GM12801 (cell line): Measurements from ENCODE around the gene ZBTB20.

Source experiments
- TF ChIP-seq, protein P1 (sequence below): IDR thresholded peaks from one replicate; pipeline ENCODE4 v1.5.1; 2011; ENCODE audit warnings: control low read depth; ENCODE audit not compliant: insufficient read length; ENCODE audit errors: extremely low read depth

ZBTB20 gene

DNA sequence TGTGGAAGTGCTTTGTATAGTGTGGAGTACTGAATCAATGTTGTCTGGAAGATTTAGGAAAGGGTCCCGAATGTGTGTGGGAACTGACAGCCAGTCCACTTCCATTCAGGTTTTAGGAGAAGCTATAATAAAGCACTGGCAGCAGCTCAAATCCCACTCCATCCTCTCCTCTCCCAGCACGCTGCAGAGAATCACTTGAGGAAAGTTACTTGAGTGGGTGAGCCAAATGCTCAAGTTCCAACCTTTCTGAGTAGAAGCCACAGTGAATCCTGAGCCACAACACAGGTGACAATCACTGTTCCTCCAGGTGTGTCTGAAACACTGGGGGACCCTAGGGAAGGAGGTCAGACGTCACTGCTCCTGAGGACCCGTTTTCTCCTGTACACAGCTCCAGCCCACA, 746.7 kb downstream of the ZBTB20 start:
- TF ChIP-seq, protein P1, sequence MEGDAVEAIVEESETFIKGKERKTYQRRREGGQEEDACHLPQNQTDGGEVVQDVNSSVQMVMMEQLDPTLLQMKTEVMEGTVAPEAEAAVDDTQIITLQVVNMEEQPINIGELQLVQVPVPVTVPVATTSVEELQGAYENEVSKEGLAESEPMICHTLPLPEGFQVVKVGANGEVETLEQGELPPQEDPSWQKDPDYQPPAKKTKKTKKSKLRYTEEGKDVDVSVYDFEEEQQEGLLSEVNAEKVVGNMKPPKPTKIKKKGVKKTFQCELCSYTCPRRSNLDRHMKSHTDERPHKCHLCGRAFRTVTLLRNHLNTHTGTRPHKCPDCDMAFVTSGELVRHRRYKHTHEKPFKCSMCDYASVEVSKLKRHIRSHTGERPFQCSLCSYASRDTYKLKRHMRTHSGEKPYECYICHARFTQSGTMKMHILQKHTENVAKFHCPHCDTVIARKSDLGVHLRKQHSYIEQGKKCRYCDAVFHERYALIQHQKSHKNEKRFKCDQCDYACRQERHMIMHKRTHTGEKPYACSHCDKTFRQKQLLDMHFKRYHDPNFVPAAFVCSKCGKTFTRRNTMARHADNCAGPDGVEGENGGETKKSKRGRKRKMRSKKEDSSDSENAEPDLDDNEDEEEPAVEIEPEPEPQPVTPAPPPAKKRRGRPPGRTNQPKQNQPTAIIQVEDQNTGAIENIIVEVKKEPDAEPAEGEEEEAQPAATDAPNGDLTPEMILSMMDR = no peak

DNA sequence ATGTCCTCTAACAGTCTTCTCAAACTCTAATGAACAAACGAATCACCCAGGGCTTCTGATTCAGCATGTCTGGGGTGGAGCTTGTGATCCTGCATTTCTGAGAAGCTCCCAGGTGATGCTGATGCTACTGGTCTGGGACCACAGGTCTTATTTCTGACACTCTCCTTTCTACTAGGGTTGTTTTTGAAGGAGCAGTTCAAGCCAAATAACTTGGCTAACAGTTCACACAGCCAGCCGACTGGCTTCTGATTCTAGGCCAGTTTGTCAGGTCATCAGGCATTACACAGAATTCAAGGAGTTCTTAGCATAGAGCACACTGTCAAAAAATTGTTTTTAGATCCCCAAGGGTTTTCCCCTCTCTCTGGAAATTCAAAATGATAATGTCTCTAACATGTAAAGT, 752.5 kb downstream of the ZBTB20 start:
- TF ChIP-seq, protein P1 = no peak

DNA sequence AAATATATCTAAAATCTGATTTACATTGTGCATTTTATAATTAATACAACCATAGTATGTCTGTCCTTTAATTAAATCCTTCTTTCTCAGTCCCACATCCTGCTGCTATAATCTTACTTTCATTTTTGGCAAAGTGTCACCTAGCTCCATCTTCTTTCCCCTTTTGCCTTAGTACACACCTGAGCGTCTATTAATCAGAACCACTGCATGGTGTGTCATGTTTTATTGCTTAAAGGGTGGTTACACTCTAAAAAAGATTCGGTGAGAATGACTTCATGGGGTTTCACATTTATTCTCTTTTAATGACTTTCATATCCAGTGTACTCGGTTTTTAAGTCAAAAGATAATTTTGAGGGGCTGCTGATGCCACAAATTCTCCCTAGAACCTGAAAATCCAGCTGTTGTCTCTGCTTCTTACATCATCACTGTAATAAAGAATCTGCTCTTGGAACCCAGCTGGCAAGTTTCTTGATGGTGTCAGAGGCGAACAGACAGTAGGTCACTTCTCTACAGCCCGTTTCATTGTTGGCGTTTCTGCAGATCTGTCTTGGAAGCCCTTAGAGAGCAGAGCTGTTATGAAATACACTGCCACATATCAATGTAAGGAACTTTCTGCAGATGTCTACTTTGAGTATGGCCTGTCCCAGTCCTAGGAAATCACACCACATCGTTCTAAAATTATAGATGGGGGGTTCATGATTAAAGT, 753.6 kb downstream of the ZBTB20 start:
- TF ChIP-seq, protein P1 = no peak

DNA sequence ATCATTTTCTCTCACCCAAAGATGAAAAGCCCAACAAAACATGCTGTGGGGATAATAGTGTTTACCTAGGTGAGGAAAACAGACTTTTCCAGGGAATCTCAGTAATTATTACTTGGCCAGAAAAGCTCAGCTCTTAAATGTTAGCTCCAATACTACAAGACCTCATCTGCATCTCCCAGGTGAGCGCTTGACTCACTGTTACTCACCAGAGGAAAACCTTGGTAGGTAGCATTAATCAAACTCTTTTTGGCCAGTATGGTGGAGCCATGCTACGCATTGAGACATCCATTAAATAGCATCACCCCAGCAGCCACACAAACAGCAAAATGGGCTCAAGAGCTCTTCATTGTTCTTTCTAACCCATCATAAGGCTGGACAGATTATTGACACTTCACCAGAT, 754.3 kb downstream of the ZBTB20 start:
- TF ChIP-seq, protein P1 = no peak

DNA sequence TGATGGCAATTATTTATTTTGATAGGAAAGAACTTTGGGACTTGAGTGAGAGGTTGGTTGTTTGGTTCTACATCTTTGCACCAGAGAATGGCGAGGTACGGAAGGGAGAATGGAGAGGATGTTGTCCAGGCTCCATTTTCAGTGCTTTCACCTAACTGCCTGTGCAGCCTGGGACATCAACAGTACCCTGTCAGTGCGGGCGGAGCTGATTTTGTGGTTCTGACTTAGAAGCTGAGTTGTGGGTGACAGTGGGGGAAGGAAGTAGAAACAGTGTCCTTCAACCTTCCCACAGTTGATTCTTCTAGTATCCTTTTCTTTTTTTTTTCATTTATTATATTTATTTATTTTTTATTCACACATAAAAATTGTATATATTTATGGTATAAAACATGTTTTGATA, 757.9 kb downstream of the ZBTB20 start:
- TF ChIP-seq, protein P1 = no peak

DNA sequence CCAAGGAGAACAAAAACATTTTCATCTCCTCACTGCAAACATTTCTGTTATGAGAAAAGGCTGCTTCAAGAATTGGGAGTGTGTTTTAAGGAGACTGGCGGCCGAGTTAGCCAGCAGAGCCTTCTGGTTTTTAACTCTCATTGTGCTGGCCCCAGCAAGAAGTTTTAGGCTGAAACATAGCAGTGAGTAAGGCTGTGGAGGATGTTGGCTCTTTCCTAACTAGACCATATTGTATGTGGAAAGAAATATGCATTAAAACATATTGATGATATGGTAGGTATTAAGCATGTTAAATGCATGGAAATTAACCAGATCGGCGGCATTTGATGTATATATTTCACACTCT, 762.6 kb downstream of the ZBTB20 start:
- TF ChIP-seq, protein P1 = no peak

DNA sequence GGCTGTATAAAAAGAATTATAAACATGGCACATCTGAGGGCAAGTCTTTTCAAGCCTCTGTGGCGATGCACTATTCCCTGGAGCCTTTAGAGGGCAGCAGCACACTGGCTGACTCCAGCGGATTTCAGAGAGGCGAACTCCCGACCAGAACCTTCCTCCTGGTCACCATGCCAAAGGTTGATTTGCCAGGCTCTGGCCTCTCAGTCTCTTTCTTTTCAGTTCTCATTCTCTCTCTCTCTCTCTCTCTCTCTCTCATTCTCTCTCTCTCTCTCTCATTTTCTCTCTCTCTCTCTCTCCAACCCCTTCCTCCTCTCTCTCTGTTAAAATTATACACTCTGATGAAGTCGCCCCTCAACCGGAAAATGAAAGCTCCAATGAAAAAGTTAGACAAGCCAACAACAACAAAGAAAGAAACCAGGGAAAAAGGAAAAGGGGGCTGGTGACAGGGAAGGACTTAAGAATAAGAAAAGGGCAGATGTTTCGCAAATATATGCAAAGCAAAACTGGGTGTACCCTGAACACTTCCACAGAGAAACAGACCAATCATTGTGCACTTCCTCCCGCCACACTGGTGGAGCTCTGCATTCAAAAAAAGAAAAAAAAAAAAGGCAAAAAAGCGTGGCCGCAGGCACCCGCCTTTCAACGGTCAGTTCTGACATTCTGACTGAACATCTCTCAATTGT, 763.1 kb downstream of the ZBTB20 start:
- TF ChIP-seq, protein P1 = peak; percentile 88
